GM23338 (cell line): ENCODE results near the gene PDZD7. TPM values are rescaled to one million over a fixed set of nuclear protein-coding genes. Genes with fewer than 3 reads are reported as not detected.

ENCODE experiments used
- ATAC-seq: fragments of 200-7000 bp; cut with Tn5 transposase; 3 replicates; pipeline ENCODE4 v1.9.1; 2020
- DNase-seq: peaks from one replicate; pipeline ENCODE4 v3.0.0-alpha.2; 2015; ENCODE audit warnings: low spot score
- H2AFZ ChIP-seq: fragments of 200-600 bp; sonication (generic); 2 replicates; pipeline ENCODE4 v1.8.0; 2016; ENCODE audit warnings: antibody characterized with exemption, mild to moderate bottlenecking, moderate library complexity
- H3F3A ChIP-seq: fragments of 200-600 bp; sonication (generic); replicated peaks from 2 replicates; pipeline ENCODE4 v1.8.0; 2017; ENCODE audit warnings: antibody characterized with exemption, mixed run types, low read depth
- H3K27ac ChIP-seq: fragments of 200-600 bp; sonication (generic); 2 replicates; pipeline ENCODE4 v1.6.1; 2016; ENCODE audit warnings: low read depth
- H3K27me3 ChIP-seq: fragments of 200-600 bp; sonication (generic); 2 replicates; pipeline ENCODE4 v1.8.0; 2016; ENCODE audit warnings: mild to moderate bottlenecking, mixed run types, moderate library complexity; ENCODE audit not compliant: insufficient read depth
- H3K36me3 ChIP-seq: fragments of 200-600 bp; sonication (generic); 2 replicates; pipeline ENCODE4 v1.8.0; 2016; ENCODE audit warnings: mild to moderate bottlenecking; ENCODE audit not compliant: insufficient read depth
- H3K4me1 ChIP-seq: fragments of 200-600 bp; sonication (generic); 2 replicates; pipeline ENCODE4 v1.8.0; 2016; ENCODE audit warnings: mild to moderate bottlenecking, moderate library complexity; ENCODE audit not compliant: insufficient read depth
- H3K4me2 ChIP-seq: fragments of 200-600 bp; sonication (generic); 2 replicates; pipeline ENCODE4 v1.7.1; 2017; ENCODE audit warnings: mixed run types
- H3K4me3 ChIP-seq: fragments of 200-600 bp; sonication (generic); 2 replicates; pipeline ENCODE4 v1.6.1; 2016; ENCODE audit warnings: mixed run types
- H3K79me2 ChIP-seq: fragments of 200-600 bp; sonication (generic); replicated peaks from 2 replicates; pipeline ENCODE4 v1.8.0; 2017; ENCODE audit warnings: mild to moderate bottlenecking; ENCODE audit not compliant: insufficient read depth
- H3K9me2 ChIP-seq: fragments of 200-600 bp; sonication (generic); 2 replicates; pipeline ENCODE4 v1.8.0; 2017; ENCODE audit not compliant: insufficient read depth
- H4K20me1 ChIP-seq: fragments of 200-600 bp; sonication (generic); replicated peaks from 2 replicates; pipeline ENCODE4 v1.8.0; 2017; ENCODE audit warnings: mild to moderate bottlenecking; ENCODE audit not compliant: insufficient read depth
- H3K27ac Mint-ChIP-seq: 2 replicates; pipeline ENCODE4 v1.8.0; 2020; ENCODE audit warnings: inconsistent platforms, mild to moderate bottlenecking, moderate library complexity, mixed read lengths
- H3K27me3 Mint-ChIP-seq: 3 replicates; pipeline ENCODE4 v1.8.0; 2022; ENCODE audit warnings: low read depth, mild to moderate bottlenecking, moderate library complexity, mixed read lengths, inconsistent platforms; ENCODE audit not compliant: insufficient read depth, poor library complexity
- H3K36me3 Mint-ChIP-seq: 3 replicates; pipeline ENCODE4 v1.8.0; 2021; ENCODE audit warnings: low read depth, mild to moderate bottlenecking, inconsistent platforms, moderate library complexity, mixed read lengths
- H3K4me1 Mint-ChIP-seq: 3 replicates; pipeline ENCODE4 v1.8.0; 2020; ENCODE audit warnings: mild to moderate bottlenecking, inconsistent platforms, mixed read lengths
- H3K4me3 Mint-ChIP-seq: 3 replicates; pipeline ENCODE4 v1.8.0; 2021; ENCODE audit warnings: moderate library complexity, mild to moderate bottlenecking, inconsistent platforms, mixed read lengths
- H3K9me3 Mint-ChIP-seq: 3 replicates; pipeline ENCODE4 v1.8.0; 2020; ENCODE audit warnings: moderate library complexity, mild to moderate bottlenecking, inconsistent platforms, mixed read lengths
- CREB1 ChIP-seq: fragments of 250-450 bp; sonication (Bioruptor Pico); IDR thresholded peaks from 2 replicates; pipeline ENCODE4 v1.5.0; 2020; ENCODE audit warnings: low read depth, mild to moderate bottlenecking, moderate library complexity
- EZH2 ChIP-seq: fragments of 200-600 bp; sonication (generic); IDR thresholded peaks from one replicate; pipeline ENCODE4 v1.8.0; 2017; ENCODE audit warnings: antibody characterized with exemption, mild to moderate bottlenecking, low read depth; ENCODE audit not compliant: unreplicated experiment
- EZH2phosphoT487 ChIP-seq: fragments of 200-600 bp; sonication (generic); IDR thresholded peaks from one replicate; pipeline ENCODE4 v1.8.1; 2018; ENCODE audit warnings: antibody characterized with exemption; ENCODE audit not compliant: unreplicated experiment
- JUNB ChIP-seq: IDR thresholded peaks from one replicate; pipeline ENCODE4 v1.6.1; 2016; ENCODE audit warnings: antibody characterized with exemption; ENCODE audit not compliant: unreplicated experiment
- NANOG ChIP-seq: IDR thresholded peaks from 2 replicates; pipeline ENCODE4 v1.6.1; 2016; ENCODE audit warnings: antibody characterized with exemption, borderline replicate concordance
- POLR2AphosphoS5 ChIP-seq: IDR thresholded peaks from 2 replicates; pipeline ENCODE4 v1.6.1; 2016; ENCODE audit warnings: antibody characterized with exemption, low read depth
- STAT1 ChIP-seq: IDR thresholded peaks from one replicate; pipeline ENCODE4 v1.6.1; 2016; ENCODE audit warnings: antibody characterized with exemption; ENCODE audit not compliant: unreplicated experiment
- ZNF114 ChIP-seq: fragments of 250-450 bp; sonication (Bioruptor Pico); IDR thresholded peaks from 2 replicates; pipeline ENCODE4 v1.5.0; 2020; ENCODE audit warnings: mild to moderate bottlenecking, moderate library complexity
- ZNF331 ChIP-seq: fragments of 250-450 bp; sonication (Bioruptor Pico); IDR thresholded peaks from 2 replicates; pipeline ENCODE4 v1.5.0; 2020; ENCODE audit warnings: low read depth, mild to moderate bottlenecking, moderate library complexity
- polyA plus RNA-seq: library from polyadenylated mRNA; unstranded; fragments of >200 nt; fragmentation: Nextera tagmentation; extraction: Ambion mirVana; gene quantifications from 2 replicates; pipeline ENCODE4 v1.2.1, GENCODE V29; 2016
- total RNA-seq: library from RNA; depleted of rRNA; stranded (reverse); fragments of >200 nt; shearing (Covaris generic); gene quantifications from 2 replicates; pipeline ENCODE4 v1.2.3, GENCODE V29; 2014
- TF ChIP-seq, protein P1 (sequence below): fragments of 250-450 bp; sonication (Bioruptor Pico); IDR thresholded peaks from 2 replicates; pipeline ENCODE4 v1.5.0; 2020; ENCODE audit warnings: mild to moderate bottlenecking, moderate library complexity
- TF ChIP-seq, protein P2 (sequence below): IDR thresholded peaks from 2 replicates; pipeline ENCODE4 v1.6.1; 2016; ENCODE audit warnings: antibody characterized with exemption
- TF ChIP-seq, protein P3 (sequence below): IDR thresholded peaks from one replicate; pipeline ENCODE4 v1.6.1; 2018; ENCODE audit warnings: antibody characterized with exemption; ENCODE audit not compliant: unreplicated experiment
- TF ChIP-seq, protein P4 (sequence below), 2 experiments: fragments of 200-600 bp in 1 of 2; sonication (generic) in 1 of 2; conservative IDR thresholded peaks; 2 replicates each; pipeline versions ENCODE4 v1.5.1 to v1.6.1; 2016 to 2017; ENCODE audit warnings: antibody characterized with exemption in 2 of 2, low read depth in 2 of 2, mild to moderate bottlenecking in 2 of 2, moderate library complexity in 1 of 2

The PDZD7 gene
- total and polyA plus RNA-seq, 2 experiments from 2014 or later: 1.7 to 2.3 TPM

DNA sequence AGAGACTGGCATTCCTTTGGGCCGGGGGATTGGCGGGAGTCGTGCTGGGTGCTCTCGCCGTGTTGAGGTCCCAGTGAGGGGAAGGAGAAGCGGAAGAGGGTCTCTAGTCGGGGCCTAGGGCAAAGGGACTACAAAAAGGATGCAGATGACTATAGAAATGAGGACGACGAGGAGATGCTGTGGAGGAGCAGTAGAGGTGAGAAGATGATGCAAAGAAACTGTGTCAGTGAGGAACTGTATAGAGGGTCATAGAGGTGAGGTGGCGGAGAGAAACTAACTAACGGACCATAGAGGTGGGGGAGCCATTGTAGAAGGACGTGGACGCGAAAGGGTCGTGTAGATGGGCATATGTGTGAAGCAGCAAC is 43.3 kb downstream of the PDZD7 start:
- Mint-ChIP-seq H3K4me1 (peaks cover 12% of the 10 kb centered on the region), H3K27me3 (peaks cover 14% of the 10 kb centered on the region), H3K27ac (peak overlapping the region; percentile 97), H3K36me3 (peaks cover 40% of the 10 kb centered on the region), H3K9me3 (peaks cover 2% of the 10 kb centered on the region; the same call in 1 of the 3 replicates), H3K4me3 (peak overlapping the region; percentile 97)
- Histone ChIP-seq H3K27me3 (no peaks in the 10 kb centered on the region), H3F3A (peaks cover 14% of the 10 kb centered on the region), H3K4me1 (no peaks in the 10 kb centered on the region), H3K4me3 (peak overlapping the region; percentile 100), H3K27ac (peak overlapping the region; percentile 83), H3K36me3 (peaks cover 18% of the 10 kb centered on the region), H3K4me2 (peak overlapping the region; percentile 96), H3K9me2 (no peaks in the 10 kb centered on the region), H4K20me1 (peaks cover 28% of the 10 kb centered on the region), H3K79me2 (peaks cover 48% of the 10 kb centered on the region), H2AFZ (peak overlapping the region; percentile 99)
- ATAC-seq: no peak; the same call in 2 of the 3 replicates
- no peak for DNase-seq
- TF ChIP-seq, protein P1, sequence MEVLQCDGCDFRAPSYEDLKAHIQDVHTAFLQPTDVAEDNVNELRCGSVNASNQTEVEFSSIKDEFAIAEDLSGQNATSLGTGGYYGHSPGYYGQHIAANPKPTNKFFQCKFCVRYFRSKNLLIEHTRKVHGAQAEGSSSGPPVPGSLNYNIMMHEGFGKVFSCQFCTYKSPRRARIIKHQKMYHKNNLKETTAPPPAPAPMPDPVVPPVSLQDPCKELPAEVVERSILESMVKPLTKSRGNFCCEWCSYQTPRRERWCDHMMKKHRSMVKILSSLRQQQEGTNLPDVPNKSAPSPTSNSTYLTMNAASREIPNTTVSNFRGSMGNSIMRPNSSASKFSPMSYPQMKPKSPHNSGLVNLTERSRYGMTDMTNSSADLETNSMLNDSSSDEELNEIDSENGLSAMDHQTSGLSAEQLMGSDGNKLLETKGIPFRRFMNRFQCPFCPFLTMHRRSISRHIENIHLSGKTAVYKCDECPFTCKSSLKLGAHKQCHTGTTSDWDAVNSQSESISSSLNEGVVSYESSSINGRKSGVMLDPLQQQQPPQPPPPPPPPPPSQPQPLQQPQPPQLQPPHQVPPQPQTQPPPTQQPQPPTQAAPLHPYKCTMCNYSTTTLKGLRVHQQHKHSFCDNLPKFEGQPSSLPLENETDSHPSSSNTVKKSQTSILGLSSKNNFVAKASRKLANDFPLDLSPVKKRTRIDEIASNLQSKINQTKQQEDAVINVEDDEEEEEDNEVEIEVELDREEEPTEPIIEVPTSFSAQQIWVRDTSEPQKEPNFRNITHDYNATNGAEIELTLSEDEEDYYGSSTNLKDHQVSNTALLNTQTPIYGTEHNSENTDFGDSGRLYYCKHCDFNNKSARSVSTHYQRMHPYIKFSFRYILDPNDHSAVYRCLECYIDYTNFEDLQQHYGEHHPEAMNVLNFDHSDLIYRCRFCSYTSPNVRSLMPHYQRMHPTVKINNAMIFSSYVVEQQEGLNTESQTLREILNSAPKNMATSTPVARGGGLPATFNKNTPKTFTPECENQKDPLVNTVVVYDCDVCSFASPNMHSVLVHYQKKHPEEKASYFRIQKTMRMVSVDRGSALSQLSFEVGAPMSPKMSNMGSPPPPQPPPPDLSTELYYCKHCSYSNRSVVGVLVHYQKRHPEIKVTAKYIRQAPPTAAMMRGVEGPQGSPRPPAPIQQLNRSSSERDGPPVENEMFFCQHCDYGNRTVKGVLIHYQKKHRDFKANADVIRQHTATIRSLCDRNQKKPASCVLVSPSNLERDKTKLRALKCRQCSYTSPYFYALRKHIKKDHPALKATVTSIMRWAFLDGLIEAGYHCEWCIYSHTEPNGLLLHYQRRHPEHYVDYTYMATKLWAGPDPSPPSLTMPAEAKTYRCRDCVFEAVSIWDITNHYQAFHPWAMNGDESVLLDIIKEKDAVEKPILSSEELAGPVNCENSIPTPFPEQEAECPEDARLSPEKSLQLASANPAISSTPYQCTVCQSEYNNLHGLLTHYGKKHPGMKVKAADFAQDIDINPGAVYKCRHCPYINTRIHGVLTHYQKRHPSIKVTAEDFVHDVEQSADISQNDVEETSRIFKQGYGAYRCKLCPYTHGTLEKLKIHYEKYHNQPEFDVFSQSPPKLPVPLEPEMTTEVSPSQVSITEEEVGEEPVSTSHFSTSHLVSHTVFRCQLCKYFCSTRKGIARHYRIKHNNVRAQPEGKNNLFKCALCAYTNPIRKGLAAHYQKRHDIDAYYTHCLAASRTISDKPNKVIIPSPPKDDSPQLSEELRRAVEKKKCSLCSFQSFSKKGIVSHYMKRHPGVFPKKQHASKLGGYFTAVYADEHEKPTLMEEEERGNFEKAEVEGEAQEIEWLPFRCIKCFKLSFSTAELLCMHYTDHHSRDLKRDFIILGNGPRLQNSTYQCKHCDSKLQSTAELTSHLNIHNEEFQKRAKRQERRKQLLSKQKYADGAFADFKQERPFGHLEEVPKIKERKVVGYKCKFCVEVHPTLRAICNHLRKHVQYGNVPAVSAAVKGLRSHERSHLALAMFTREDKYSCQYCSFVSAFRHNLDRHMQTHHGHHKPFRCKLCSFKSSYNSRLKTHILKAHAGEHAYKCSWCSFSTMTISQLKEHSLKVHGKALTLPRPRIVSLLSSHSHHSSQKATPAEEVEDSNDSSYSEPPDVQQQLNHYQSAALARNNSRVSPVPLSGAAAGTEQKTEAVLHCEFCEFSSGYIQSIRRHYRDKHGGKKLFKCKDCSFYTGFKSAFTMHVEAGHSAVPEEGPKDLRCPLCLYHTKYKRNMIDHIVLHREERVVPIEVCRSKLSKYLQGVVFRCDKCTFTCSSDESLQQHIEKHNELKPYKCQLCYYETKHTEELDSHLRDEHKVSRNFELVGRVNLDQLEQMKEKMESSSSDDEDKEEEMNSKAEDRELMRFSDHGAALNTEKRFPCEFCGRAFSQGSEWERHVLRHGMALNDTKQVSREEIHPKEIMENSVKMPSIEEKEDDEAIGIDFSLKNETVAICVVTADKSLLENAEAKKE: no peak
- TF ChIP-seq CREB1 (CRISPR knock-in tag) (no peak), NANOG (no peak), ZNF114 (CRISPR knock-in tag) (no peak), STAT1 (no peak), POLR2AphosphoS5 (no peak), EZH2phosphoT487 (no peak), EZH2 (no peak), ZNF331 (CRISPR knock-in tag) (no peak), JUNB (no peak)
- TF ChIP-seq, protein P2, sequence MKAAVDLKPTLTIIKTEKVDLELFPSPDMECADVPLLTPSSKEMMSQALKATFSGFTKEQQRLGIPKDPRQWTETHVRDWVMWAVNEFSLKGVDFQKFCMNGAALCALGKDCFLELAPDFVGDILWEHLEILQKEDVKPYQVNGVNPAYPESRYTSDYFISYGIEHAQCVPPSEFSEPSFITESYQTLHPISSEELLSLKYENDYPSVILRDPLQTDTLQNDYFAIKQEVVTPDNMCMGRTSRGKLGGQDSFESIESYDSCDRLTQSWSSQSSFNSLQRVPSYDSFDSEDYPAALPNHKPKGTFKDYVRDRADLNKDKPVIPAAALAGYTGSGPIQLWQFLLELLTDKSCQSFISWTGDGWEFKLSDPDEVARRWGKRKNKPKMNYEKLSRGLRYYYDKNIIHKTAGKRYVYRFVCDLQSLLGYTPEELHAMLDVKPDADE: no peak
- TF ChIP-seq, protein P3, sequence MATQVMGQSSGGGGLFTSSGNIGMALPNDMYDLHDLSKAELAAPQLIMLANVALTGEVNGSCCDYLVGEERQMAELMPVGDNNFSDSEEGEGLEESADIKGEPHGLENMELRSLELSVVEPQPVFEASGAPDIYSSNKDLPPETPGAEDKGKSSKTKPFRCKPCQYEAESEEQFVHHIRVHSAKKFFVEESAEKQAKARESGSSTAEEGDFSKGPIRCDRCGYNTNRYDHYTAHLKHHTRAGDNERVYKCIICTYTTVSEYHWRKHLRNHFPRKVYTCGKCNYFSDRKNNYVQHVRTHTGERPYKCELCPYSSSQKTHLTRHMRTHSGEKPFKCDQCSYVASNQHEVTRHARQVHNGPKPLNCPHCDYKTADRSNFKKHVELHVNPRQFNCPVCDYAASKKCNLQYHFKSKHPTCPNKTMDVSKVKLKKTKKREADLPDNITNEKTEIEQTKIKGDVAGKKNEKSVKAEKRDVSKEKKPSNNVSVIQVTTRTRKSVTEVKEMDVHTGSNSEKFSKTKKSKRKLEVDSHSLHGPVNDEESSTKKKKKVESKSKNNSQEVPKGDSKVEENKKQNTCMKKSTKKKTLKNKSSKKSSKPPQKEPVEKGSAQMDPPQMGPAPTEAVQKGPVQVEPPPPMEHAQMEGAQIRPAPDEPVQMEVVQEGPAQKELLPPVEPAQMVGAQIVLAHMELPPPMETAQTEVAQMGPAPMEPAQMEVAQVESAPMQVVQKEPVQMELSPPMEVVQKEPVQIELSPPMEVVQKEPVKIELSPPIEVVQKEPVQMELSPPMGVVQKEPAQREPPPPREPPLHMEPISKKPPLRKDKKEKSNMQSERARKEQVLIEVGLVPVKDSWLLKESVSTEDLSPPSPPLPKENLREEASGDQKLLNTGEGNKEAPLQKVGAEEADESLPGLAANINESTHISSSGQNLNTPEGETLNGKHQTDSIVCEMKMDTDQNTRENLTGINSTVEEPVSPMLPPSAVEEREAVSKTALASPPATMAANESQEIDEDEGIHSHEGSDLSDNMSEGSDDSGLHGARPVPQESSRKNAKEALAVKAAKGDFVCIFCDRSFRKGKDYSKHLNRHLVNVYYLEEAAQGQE: no peak
- TF ChIP-seq, protein P4, sequence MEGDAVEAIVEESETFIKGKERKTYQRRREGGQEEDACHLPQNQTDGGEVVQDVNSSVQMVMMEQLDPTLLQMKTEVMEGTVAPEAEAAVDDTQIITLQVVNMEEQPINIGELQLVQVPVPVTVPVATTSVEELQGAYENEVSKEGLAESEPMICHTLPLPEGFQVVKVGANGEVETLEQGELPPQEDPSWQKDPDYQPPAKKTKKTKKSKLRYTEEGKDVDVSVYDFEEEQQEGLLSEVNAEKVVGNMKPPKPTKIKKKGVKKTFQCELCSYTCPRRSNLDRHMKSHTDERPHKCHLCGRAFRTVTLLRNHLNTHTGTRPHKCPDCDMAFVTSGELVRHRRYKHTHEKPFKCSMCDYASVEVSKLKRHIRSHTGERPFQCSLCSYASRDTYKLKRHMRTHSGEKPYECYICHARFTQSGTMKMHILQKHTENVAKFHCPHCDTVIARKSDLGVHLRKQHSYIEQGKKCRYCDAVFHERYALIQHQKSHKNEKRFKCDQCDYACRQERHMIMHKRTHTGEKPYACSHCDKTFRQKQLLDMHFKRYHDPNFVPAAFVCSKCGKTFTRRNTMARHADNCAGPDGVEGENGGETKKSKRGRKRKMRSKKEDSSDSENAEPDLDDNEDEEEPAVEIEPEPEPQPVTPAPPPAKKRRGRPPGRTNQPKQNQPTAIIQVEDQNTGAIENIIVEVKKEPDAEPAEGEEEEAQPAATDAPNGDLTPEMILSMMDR (conservative IDR thresholded peaks at IDR 0.05; ENCODE audit: low read depth in 2 of 2): no peak
